Measurements from ENCODE around the gene PACSIN3. TPM values are rescaled to one million over a fixed set of nuclear protein-coding genes. Genes with fewer than 3 reads are reported as not detected.
A peak's percentile ranks its signal among the peaks of the same experiment; 100 is the strongest.

The PACSIN3 gene
- total RNA-seq, 1 donor, result 12.7 TPM

DNA sequence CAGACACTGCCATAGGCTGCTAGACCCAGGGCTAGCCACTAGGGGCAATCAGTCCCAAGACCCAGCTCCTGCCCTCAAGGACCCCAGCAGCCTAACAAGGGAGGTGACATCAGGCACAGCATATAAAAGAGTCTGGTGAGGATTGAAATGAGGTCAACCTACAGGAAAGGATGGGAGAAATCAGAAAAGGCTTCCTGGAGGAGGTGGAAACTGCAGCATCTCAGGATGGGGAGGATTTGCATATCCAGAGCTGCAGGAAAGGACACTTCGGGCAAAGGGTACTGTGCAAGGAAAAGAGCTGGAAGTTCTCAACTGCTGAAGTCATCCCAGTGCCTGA is 6.6 kb downstream of the PACSIN3 start:
- H3K4me1 ChIP-seq (ENCODE audit: insufficient read depth, low read length), result peaks cover 19% of the 10 kb centered on the region
- no peak overlapping the region for H3K27ac ChIP-seq (ENCODE audit: low read depth, low read length)
- H3K36me3 ChIP-seq (ENCODE audit: insufficient read depth, low read length), result peaks cover 9% of the 10 kb centered on the region
- no peak overlapping the region for H3K4me2 ChIP-seq (ENCODE audit: insufficient read depth, low read length)
- peak; percentile 98 for DNase-seq (ENCODE audit: insufficient read length, low spot score, missing footprints)
- no peak overlapping the region for H3K4me3 ChIP-seq (ENCODE audit: insufficient read depth, low read length)
- H3K79me2 ChIP-seq (ENCODE audit: insufficient read depth, low read length), result peaks cover 23% of the 10 kb centered on the region
- peaks cover 12% of the 10 kb centered on the region for H4K20me1 ChIP-seq (ENCODE audit: insufficient read depth, low read length)
- H3K27me3 ChIP-seq (ENCODE audit: insufficient read depth, low read length), result no peaks in the 10 kb centered on the region
- no peaks in the 10 kb centered on the region for H3K9me3 ChIP-seq (ENCODE audit: low read depth, low read length)
- TF ChIP-seq, protein P1, sequence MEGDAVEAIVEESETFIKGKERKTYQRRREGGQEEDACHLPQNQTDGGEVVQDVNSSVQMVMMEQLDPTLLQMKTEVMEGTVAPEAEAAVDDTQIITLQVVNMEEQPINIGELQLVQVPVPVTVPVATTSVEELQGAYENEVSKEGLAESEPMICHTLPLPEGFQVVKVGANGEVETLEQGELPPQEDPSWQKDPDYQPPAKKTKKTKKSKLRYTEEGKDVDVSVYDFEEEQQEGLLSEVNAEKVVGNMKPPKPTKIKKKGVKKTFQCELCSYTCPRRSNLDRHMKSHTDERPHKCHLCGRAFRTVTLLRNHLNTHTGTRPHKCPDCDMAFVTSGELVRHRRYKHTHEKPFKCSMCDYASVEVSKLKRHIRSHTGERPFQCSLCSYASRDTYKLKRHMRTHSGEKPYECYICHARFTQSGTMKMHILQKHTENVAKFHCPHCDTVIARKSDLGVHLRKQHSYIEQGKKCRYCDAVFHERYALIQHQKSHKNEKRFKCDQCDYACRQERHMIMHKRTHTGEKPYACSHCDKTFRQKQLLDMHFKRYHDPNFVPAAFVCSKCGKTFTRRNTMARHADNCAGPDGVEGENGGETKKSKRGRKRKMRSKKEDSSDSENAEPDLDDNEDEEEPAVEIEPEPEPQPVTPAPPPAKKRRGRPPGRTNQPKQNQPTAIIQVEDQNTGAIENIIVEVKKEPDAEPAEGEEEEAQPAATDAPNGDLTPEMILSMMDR (IDR thresholded peaks at IDR 0.05; ENCODE audit: extremely low read depth, low read depth, low read length), result peak; percentile 73
- no peak overlapping the region for H2AFZ ChIP-seq (ENCODE audit: low read length)

GRCh38 chr11:47178737-47179654 is 7.2 kb downstream of the PACSIN3 start:
- Histone ChIP-seq H3K4me3 (ENCODE audit: insufficient read depth, low read length) (no peak overlapping the region), H3K9me3 (ENCODE audit: low read depth, low read length) (no peaks in the 10 kb centered on the region), H3K36me3 (ENCODE audit: insufficient read depth, low read length) (peaks cover 13% of the 10 kb centered on the region), H4K20me1 (ENCODE audit: insufficient read depth, low read length) (peaks cover 13% of the 10 kb centered on the region), H3K27ac (ENCODE audit: low read depth, low read length) (no peak overlapping the region), H3K27me3 (ENCODE audit: insufficient read depth, low read length) (no peaks in the 10 kb centered on the region), H2AFZ (ENCODE audit: low read length) (no peak overlapping the region), H3K4me2 (ENCODE audit: insufficient read depth, low read length) (no peak overlapping the region), H3K79me2 (ENCODE audit: insufficient read depth, low read length) (peaks cover 25% of the 10 kb centered on the region), H3K4me1 (ENCODE audit: insufficient read depth, low read length) (peaks cover 19% of the 10 kb centered on the region)
- TF ChIP-seq, protein P1 (IDR thresholded peaks at IDR 0.05; ENCODE audit: extremely low read depth, low read depth, low read length), result no peak
- peak; percentile 88 for DNase-seq (ENCODE audit: insufficient read length, low spot score, missing footprints)

DNA sequence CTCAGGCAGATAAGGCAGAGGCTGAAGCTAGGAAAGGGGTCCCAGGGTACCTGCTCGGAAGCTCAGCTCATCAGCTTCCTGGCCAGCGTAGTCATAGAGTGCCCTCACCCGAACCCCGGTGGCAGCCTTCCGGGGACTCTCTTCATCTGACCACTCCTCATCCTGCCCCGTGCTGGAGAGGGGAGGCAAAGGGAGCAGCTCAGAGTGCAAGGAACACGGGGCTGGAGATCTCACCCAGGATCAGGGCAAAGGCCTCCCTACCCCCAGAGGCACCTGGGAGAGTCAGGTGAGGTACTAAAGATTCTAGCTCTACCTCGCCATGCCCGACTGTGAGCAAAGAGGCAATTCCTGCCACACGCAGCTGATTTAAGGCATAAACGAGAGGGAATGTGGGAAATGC is 7.9 kb downstream of the PACSIN3 start:
- TF ChIP-seq, protein P1 (IDR thresholded peaks at IDR 0.05; ENCODE audit: extremely low read depth, low read depth, low read length), result no peak
- no peak for DNase-seq (ENCODE audit: insufficient read length, low spot score, missing footprints)
- H3K36me3 ChIP-seq (ENCODE audit: insufficient read depth, low read length), result peaks cover 20% of the 10 kb centered on the region
- no peak overlapping the region for H3K27ac ChIP-seq (ENCODE audit: low read depth, low read length)
- no peak overlapping the region for H2AFZ ChIP-seq (ENCODE audit: low read length)
- no peaks in the 10 kb centered on the region for H3K27me3 ChIP-seq (ENCODE audit: insufficient read depth, low read length)
- H3K79me2 ChIP-seq (ENCODE audit: insufficient read depth, low read length), result peaks cover 32% of the 10 kb centered on the region
- H3K9me3 ChIP-seq (ENCODE audit: low read depth, low read length), result no peaks in the 10 kb centered on the region
- no peak overlapping the region for H3K4me2 ChIP-seq (ENCODE audit: insufficient read depth, low read length)
- no peak overlapping the region for H3K4me3 ChIP-seq (ENCODE audit: insufficient read depth, low read length)
- H4K20me1 ChIP-seq (ENCODE audit: insufficient read depth, low read length), result peaks cover 19% of the 10 kb centered on the region
- peaks cover 19% of the 10 kb centered on the region for H3K4me1 ChIP-seq (ENCODE audit: insufficient read depth, low read length)

GRCh38 chr11:47177846-47178245 is 8.4 kb downstream of the PACSIN3 start:
- Histone ChIP-seq H3K4me3 (ENCODE audit: insufficient read depth, low read length) (peak overlapping the region; percentile 100), H3K9me3 (ENCODE audit: low read depth, low read length) (no peaks in the 10 kb centered on the region), H3K27ac (ENCODE audit: low read depth, low read length) (peak overlapping the region; percentile 80), H3K79me2 (ENCODE audit: insufficient read depth, low read length) (peaks cover 36% of the 10 kb centered on the region), H3K4me2 (ENCODE audit: insufficient read depth, low read length) (peak overlapping the region; percentile 100), H2AFZ (ENCODE audit: low read length) (peak overlapping the region; percentile 97), H3K4me1 (ENCODE audit: insufficient read depth, low read length) (peaks cover 19% of the 10 kb centered on the region), H3K27me3 (ENCODE audit: insufficient read depth, low read length) (no peaks in the 10 kb centered on the region), H4K20me1 (ENCODE audit: insufficient read depth, low read length) (peaks cover 19% of the 10 kb centered on the region), H3K36me3 (ENCODE audit: insufficient read depth, low read length) (peaks cover 24% of the 10 kb centered on the region)
- TF ChIP-seq, protein P1 (IDR thresholded peaks at IDR 0.05; ENCODE audit: extremely low read depth, low read depth, low read length), result no peak
- DNase-seq (ENCODE audit: insufficient read length, low spot score, missing footprints), result no peak
